ENCODE measurements around the gene NOP9.

The NOP9 gene

DNA sequence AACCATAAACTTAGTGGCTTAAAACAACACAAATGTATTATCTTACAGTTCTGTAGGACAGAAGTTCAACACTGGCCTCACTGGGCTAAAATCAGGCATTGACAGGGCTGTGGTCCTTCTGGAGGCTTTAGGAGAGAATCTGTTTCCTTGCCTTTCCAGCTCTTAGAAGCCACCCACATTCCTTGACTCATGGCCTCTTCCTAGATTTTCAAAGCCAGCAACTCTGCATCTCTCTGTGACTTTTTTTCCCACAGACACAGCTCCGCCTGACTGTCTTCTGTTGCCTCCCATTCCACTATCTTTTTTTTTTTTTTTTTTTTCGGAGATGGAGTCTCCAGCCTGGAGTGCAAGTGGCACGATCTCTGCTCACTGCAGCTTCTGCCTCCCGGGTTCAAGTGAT is 56.6 kb downstream of the NOP9 start:
- no peak for DNase-seq

Data from kidney glomerular epithelial cell (primary cell).